A673 (cell line): ENCODE results near the gene PRKG1.

Experiments
- CTCF ChIP-seq: fragments of 300-800, 200-600 bp; sonication (generic); conservative IDR thresholded peaks from 2 replicates; pipeline ENCODE4 v1.5.1; 2017; ENCODE audit warnings: low read depth, mild to moderate bottlenecking, antibody characterized with exemption, low read length, moderate library complexity, mixed read lengths
- EZH2 ChIP-seq: fragments of 200-600 bp; sonication (generic); IDR thresholded peaks from 2 replicates; pipeline ENCODE4 v1.6.1; 2017; ENCODE audit warnings: borderline replicate concordance, low read depth, mild to moderate bottlenecking, mixed read lengths, antibody characterized with exemption, low read length; ENCODE audit not compliant: poor library complexity, severe bottlenecking

- TF ChIP-seq CTCF: no peak
- no peak for TF ChIP-seq EZH2
These were observed 132.2 kb downstream of the PRKG1 start for GRCh38 chr10:51206500-51206899.
